GM23338 (cell line): ENCODE measurements around the gene NPFF. TPM values are rescaled to one million over a fixed set of nuclear protein-coding genes. Genes with fewer than 3 reads are reported as not detected.

ENCODE experiments used
- ATAC-seq: fragments of 200-7000 bp; cut with Tn5 transposase; 3 replicates; pipeline ENCODE4 v1.9.1; 2020
- DNase-seq: peaks from one replicate; pipeline ENCODE4 v3.0.0-alpha.2; 2015; ENCODE audit warnings: low spot score
- H2AFZ ChIP-seq: fragments of 200-600 bp; sonication (generic); 2 replicates; pipeline ENCODE4 v1.8.0; 2016; ENCODE audit warnings: antibody characterized with exemption, mild to moderate bottlenecking, moderate library complexity
- H3F3A ChIP-seq: fragments of 200-600 bp; sonication (generic); replicated peaks from 2 replicates; pipeline ENCODE4 v1.8.0; 2017; ENCODE audit warnings: antibody characterized with exemption, mixed run types, low read depth
- H3K27ac ChIP-seq: fragments of 200-600 bp; sonication (generic); 2 replicates; pipeline ENCODE4 v1.6.1; 2016; ENCODE audit warnings: low read depth
- H3K27me3 ChIP-seq: fragments of 200-600 bp; sonication (generic); 2 replicates; pipeline ENCODE4 v1.8.0; 2016; ENCODE audit warnings: mild to moderate bottlenecking, mixed run types, moderate library complexity; ENCODE audit not compliant: insufficient read depth
- H3K36me3 ChIP-seq: fragments of 200-600 bp; sonication (generic); 2 replicates; pipeline ENCODE4 v1.8.0; 2016; ENCODE audit warnings: mild to moderate bottlenecking; ENCODE audit not compliant: insufficient read depth
- H3K4me1 ChIP-seq: fragments of 200-600 bp; sonication (generic); 2 replicates; pipeline ENCODE4 v1.8.0; 2016; ENCODE audit warnings: mild to moderate bottlenecking, moderate library complexity; ENCODE audit not compliant: insufficient read depth
- H3K4me2 ChIP-seq: fragments of 200-600 bp; sonication (generic); 2 replicates; pipeline ENCODE4 v1.7.1; 2017; ENCODE audit warnings: mixed run types
- H3K4me3 ChIP-seq: fragments of 200-600 bp; sonication (generic); 2 replicates; pipeline ENCODE4 v1.6.1; 2016; ENCODE audit warnings: mixed run types
- H3K79me2 ChIP-seq: fragments of 200-600 bp; sonication (generic); replicated peaks from 2 replicates; pipeline ENCODE4 v1.8.0; 2017; ENCODE audit warnings: mild to moderate bottlenecking; ENCODE audit not compliant: insufficient read depth
- H3K9me2 ChIP-seq: fragments of 200-600 bp; sonication (generic); 2 replicates; pipeline ENCODE4 v1.8.0; 2017; ENCODE audit not compliant: insufficient read depth
- H4K20me1 ChIP-seq: fragments of 200-600 bp; sonication (generic); replicated peaks from 2 replicates; pipeline ENCODE4 v1.8.0; 2017; ENCODE audit warnings: mild to moderate bottlenecking; ENCODE audit not compliant: insufficient read depth
- H3K27ac Mint-ChIP-seq: 2 replicates; pipeline ENCODE4 v1.8.0; 2020; ENCODE audit warnings: inconsistent platforms, mild to moderate bottlenecking, moderate library complexity, mixed read lengths
- H3K27me3 Mint-ChIP-seq: 3 replicates; pipeline ENCODE4 v1.8.0; 2022; ENCODE audit warnings: low read depth, mild to moderate bottlenecking, moderate library complexity, mixed read lengths, inconsistent platforms; ENCODE audit not compliant: insufficient read depth, poor library complexity
- H3K36me3 Mint-ChIP-seq: 3 replicates; pipeline ENCODE4 v1.8.0; 2021; ENCODE audit warnings: low read depth, mild to moderate bottlenecking, inconsistent platforms, moderate library complexity, mixed read lengths
- H3K4me1 Mint-ChIP-seq: 3 replicates; pipeline ENCODE4 v1.8.0; 2020; ENCODE audit warnings: mild to moderate bottlenecking, inconsistent platforms, mixed read lengths
- H3K4me3 Mint-ChIP-seq: 3 replicates; pipeline ENCODE4 v1.8.0; 2021; ENCODE audit warnings: moderate library complexity, mild to moderate bottlenecking, inconsistent platforms, mixed read lengths
- H3K9me3 Mint-ChIP-seq: 3 replicates; pipeline ENCODE4 v1.8.0; 2020; ENCODE audit warnings: moderate library complexity, mild to moderate bottlenecking, inconsistent platforms, mixed read lengths
- CREB1 ChIP-seq: fragments of 250-450 bp; sonication (Bioruptor Pico); IDR thresholded peaks from 2 replicates; pipeline ENCODE4 v1.5.0; 2020; ENCODE audit warnings: low read depth, mild to moderate bottlenecking, moderate library complexity
- ETS1 ChIP-seq: IDR thresholded peaks from 2 replicates; pipeline ENCODE4 v1.6.1; 2016; ENCODE audit warnings: antibody characterized with exemption
- EZH2 ChIP-seq: fragments of 200-600 bp; sonication (generic); IDR thresholded peaks from one replicate; pipeline ENCODE4 v1.8.0; 2017; ENCODE audit warnings: antibody characterized with exemption, mild to moderate bottlenecking, low read depth; ENCODE audit not compliant: unreplicated experiment
- EZH2phosphoT487 ChIP-seq: fragments of 200-600 bp; sonication (generic); IDR thresholded peaks from one replicate; pipeline ENCODE4 v1.8.1; 2018; ENCODE audit warnings: antibody characterized with exemption; ENCODE audit not compliant: unreplicated experiment
- NANOG ChIP-seq: IDR thresholded peaks from 2 replicates; pipeline ENCODE4 v1.6.1; 2016; ENCODE audit warnings: antibody characterized with exemption, borderline replicate concordance
- POLR2AphosphoS5 ChIP-seq: IDR thresholded peaks from 2 replicates; pipeline ENCODE4 v1.6.1; 2016; ENCODE audit warnings: antibody characterized with exemption, low read depth
- REST ChIP-seq: IDR thresholded peaks from one replicate; pipeline ENCODE4 v1.6.1; 2018; ENCODE audit warnings: antibody characterized with exemption; ENCODE audit not compliant: unreplicated experiment
- STAT1 ChIP-seq: IDR thresholded peaks from one replicate; pipeline ENCODE4 v1.6.1; 2016; ENCODE audit warnings: antibody characterized with exemption; ENCODE audit not compliant: unreplicated experiment
- ZNF114 ChIP-seq: fragments of 250-450 bp; sonication (Bioruptor Pico); IDR thresholded peaks from 2 replicates; pipeline ENCODE4 v1.5.0; 2020; ENCODE audit warnings: mild to moderate bottlenecking, moderate library complexity
- ZNF331 ChIP-seq: fragments of 250-450 bp; sonication (Bioruptor Pico); IDR thresholded peaks from 2 replicates; pipeline ENCODE4 v1.5.0; 2020; ENCODE audit warnings: low read depth, mild to moderate bottlenecking, moderate library complexity
- polyA plus RNA-seq: library from polyadenylated mRNA; unstranded; fragments of >200 nt; fragmentation: Nextera tagmentation; extraction: Ambion mirVana; gene quantifications from 2 replicates; pipeline ENCODE4 v1.2.1, GENCODE V29; 2016
- total RNA-seq: library from RNA; depleted of rRNA; stranded (reverse); fragments of >200 nt; shearing (Covaris generic); gene quantifications from 2 replicates; pipeline ENCODE4 v1.2.3, GENCODE V29; 2014
- TF ChIP-seq, protein P1 (sequence below): fragments of 250-450 bp; sonication (Bioruptor Pico); IDR thresholded peaks from 2 replicates; pipeline ENCODE4 v1.5.0; 2020; ENCODE audit warnings: mild to moderate bottlenecking, moderate library complexity
- TF ChIP-seq, protein P2 (sequence below), 2 experiments: fragments of 200-600 bp in 1 of 2; sonication (generic) in 1 of 2; conservative IDR thresholded peaks; 2 replicates each; pipeline versions ENCODE4 v1.5.1 to v1.6.1; 2016 to 2017; ENCODE audit warnings: antibody characterized with exemption in 2 of 2, low read depth in 2 of 2, mild to moderate bottlenecking in 2 of 2, moderate library complexity in 1 of 2

NPFF gene
- total and polyA plus RNA-seq, 2 experiments from 2014 or later: 0.69 to 0.71 TPM

GRCh38 chr12:53485955-53486735 is 21.1 kb downstream of the NPFF start:
- H3K27ac ChIP-seq: no peak overlapping the region
- no peaks in the 10 kb centered on the region for H3K27me3 ChIP-seq
- ATAC-seq: no peak
- no peak overlapping the region for H3K4me3 ChIP-seq
- Mint-ChIP-seq H3K4me3 (no peak overlapping the region), H3K4me1 (peaks cover 12% of the 10 kb centered on the region), H3K27me3 (peaks cover 34% of the 10 kb centered on the region), H3K27ac (no peak overlapping the region; the same call in 1 of the 2 replicates), H3K9me3 (no peaks in the 10 kb centered on the region; the same call in 2 of the 3 replicates), H3K36me3 (peaks cover 53% of the 10 kb centered on the region)
- H2AFZ ChIP-seq: no peak overlapping the region
- H3K9me2 ChIP-seq: no peaks in the 10 kb centered on the region
- no peak for DNase-seq
- no peak overlapping the region for H3K4me2 ChIP-seq
- peaks cover 18% of the 10 kb centered on the region for H3F3A ChIP-seq
- H4K20me1 ChIP-seq: peaks cover 33% of the 10 kb centered on the region
- TF ChIP-seq POLR2AphosphoS5 (no peak), EZH2phosphoT487 (no peak), ETS1 (no peak), NANOG (no peak), EZH2 (no peak), STAT1 (no peak), ZNF331 (CRISPR knock-in tag) (no peak), CREB1 (CRISPR knock-in tag) (no peak), REST (no peak), ZNF114 (CRISPR knock-in tag) (no peak)
- TF ChIP-seq, protein P1, sequence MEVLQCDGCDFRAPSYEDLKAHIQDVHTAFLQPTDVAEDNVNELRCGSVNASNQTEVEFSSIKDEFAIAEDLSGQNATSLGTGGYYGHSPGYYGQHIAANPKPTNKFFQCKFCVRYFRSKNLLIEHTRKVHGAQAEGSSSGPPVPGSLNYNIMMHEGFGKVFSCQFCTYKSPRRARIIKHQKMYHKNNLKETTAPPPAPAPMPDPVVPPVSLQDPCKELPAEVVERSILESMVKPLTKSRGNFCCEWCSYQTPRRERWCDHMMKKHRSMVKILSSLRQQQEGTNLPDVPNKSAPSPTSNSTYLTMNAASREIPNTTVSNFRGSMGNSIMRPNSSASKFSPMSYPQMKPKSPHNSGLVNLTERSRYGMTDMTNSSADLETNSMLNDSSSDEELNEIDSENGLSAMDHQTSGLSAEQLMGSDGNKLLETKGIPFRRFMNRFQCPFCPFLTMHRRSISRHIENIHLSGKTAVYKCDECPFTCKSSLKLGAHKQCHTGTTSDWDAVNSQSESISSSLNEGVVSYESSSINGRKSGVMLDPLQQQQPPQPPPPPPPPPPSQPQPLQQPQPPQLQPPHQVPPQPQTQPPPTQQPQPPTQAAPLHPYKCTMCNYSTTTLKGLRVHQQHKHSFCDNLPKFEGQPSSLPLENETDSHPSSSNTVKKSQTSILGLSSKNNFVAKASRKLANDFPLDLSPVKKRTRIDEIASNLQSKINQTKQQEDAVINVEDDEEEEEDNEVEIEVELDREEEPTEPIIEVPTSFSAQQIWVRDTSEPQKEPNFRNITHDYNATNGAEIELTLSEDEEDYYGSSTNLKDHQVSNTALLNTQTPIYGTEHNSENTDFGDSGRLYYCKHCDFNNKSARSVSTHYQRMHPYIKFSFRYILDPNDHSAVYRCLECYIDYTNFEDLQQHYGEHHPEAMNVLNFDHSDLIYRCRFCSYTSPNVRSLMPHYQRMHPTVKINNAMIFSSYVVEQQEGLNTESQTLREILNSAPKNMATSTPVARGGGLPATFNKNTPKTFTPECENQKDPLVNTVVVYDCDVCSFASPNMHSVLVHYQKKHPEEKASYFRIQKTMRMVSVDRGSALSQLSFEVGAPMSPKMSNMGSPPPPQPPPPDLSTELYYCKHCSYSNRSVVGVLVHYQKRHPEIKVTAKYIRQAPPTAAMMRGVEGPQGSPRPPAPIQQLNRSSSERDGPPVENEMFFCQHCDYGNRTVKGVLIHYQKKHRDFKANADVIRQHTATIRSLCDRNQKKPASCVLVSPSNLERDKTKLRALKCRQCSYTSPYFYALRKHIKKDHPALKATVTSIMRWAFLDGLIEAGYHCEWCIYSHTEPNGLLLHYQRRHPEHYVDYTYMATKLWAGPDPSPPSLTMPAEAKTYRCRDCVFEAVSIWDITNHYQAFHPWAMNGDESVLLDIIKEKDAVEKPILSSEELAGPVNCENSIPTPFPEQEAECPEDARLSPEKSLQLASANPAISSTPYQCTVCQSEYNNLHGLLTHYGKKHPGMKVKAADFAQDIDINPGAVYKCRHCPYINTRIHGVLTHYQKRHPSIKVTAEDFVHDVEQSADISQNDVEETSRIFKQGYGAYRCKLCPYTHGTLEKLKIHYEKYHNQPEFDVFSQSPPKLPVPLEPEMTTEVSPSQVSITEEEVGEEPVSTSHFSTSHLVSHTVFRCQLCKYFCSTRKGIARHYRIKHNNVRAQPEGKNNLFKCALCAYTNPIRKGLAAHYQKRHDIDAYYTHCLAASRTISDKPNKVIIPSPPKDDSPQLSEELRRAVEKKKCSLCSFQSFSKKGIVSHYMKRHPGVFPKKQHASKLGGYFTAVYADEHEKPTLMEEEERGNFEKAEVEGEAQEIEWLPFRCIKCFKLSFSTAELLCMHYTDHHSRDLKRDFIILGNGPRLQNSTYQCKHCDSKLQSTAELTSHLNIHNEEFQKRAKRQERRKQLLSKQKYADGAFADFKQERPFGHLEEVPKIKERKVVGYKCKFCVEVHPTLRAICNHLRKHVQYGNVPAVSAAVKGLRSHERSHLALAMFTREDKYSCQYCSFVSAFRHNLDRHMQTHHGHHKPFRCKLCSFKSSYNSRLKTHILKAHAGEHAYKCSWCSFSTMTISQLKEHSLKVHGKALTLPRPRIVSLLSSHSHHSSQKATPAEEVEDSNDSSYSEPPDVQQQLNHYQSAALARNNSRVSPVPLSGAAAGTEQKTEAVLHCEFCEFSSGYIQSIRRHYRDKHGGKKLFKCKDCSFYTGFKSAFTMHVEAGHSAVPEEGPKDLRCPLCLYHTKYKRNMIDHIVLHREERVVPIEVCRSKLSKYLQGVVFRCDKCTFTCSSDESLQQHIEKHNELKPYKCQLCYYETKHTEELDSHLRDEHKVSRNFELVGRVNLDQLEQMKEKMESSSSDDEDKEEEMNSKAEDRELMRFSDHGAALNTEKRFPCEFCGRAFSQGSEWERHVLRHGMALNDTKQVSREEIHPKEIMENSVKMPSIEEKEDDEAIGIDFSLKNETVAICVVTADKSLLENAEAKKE (CRISPR knock-in tag): no peak
- TF ChIP-seq, protein P2, sequence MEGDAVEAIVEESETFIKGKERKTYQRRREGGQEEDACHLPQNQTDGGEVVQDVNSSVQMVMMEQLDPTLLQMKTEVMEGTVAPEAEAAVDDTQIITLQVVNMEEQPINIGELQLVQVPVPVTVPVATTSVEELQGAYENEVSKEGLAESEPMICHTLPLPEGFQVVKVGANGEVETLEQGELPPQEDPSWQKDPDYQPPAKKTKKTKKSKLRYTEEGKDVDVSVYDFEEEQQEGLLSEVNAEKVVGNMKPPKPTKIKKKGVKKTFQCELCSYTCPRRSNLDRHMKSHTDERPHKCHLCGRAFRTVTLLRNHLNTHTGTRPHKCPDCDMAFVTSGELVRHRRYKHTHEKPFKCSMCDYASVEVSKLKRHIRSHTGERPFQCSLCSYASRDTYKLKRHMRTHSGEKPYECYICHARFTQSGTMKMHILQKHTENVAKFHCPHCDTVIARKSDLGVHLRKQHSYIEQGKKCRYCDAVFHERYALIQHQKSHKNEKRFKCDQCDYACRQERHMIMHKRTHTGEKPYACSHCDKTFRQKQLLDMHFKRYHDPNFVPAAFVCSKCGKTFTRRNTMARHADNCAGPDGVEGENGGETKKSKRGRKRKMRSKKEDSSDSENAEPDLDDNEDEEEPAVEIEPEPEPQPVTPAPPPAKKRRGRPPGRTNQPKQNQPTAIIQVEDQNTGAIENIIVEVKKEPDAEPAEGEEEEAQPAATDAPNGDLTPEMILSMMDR (conservative IDR thresholded peaks at IDR 0.05; ENCODE audit: low read depth in 2 of 2): no peak
- no peaks in the 10 kb centered on the region; the same call in 1 of the 2 replicates for H3K4me1 ChIP-seq
- no peaks in the 10 kb centered on the region; the same call in 1 of the 2 replicates for H3K79me2 ChIP-seq
- H3K36me3 ChIP-seq: peaks cover 4% of the 10 kb centered on the region; the same call in 1 of the 2 replicates
